SK-N-SH treated with all-trans-retinoic acid at 6 μM for 48 hours (cell line): Measurements from ENCODE around the gene PCDH8.

Experiments used
- ESRRG ChIP-seq: fragments of 250-450 bp; sonication (Bioruptor Pico); IDR thresholded peaks from 2 replicates; pipeline ENCODE4 v1.6.1; 2021; ENCODE audit warnings: mild to moderate bottlenecking
- GLIS3 ChIP-seq: fragments of 250-450 bp; sonication (Bioruptor Pico); IDR thresholded peaks from 2 replicates; pipeline ENCODE4 v1.5.0; 2020; ENCODE audit warnings: mild to moderate bottlenecking, moderate library complexity
- OSR1 ChIP-seq: fragments of 250-450 bp; sonication (Bioruptor Pico); IDR thresholded peaks from 2 replicates; pipeline ENCODE4 v1.8.0; 2022; ENCODE audit warnings: moderate library complexity, mild to moderate bottlenecking, inconsistent platforms
- RARB ChIP-seq: fragments of 250-450 bp; sonication (Bioruptor Pico); IDR thresholded peaks from 2 replicates; pipeline ENCODE4 v1.8.0; 2021; ENCODE audit warnings: mild to moderate bottlenecking, moderate library complexity
- SNAI2 ChIP-seq: fragments of 250-450 bp; sonication (Bioruptor Pico); IDR thresholded peaks from 2 replicates; pipeline ENCODE4 v1.5.0; 2020; ENCODE audit warnings: mild to moderate bottlenecking, moderate library complexity
- ZC3H10 ChIP-seq: fragments of 250-450 bp; sonication (Bioruptor Pico); IDR thresholded peaks from 2 replicates; pipeline ENCODE4 v1.5.1; 2021; ENCODE audit warnings: mild to moderate bottlenecking, moderate library complexity
- ZFP30 ChIP-seq: fragments of 450-650 bp; formaldehyde crosslinking; IDR thresholded peaks from 2 replicates; pipeline ENCODE4 v1.5.0; 2022; ENCODE audit warnings: mild to moderate bottlenecking, moderate library complexity
- ZNF70 ChIP-seq: fragments of 450-650 bp; formaldehyde crosslinking; IDR thresholded peaks from 2 replicates; pipeline ENCODE4 v1.5.0; 2020; ENCODE audit warnings: mild to moderate bottlenecking, moderate library complexity
- TF ChIP-seq, protein P1 (sequence below): fragments of 250-450 bp; sonication (Bioruptor Pico); IDR thresholded peaks from 2 replicates; pipeline ENCODE4 v1.8.0; 2020; ENCODE audit warnings: mild to moderate bottlenecking, moderate library complexity, borderline replicate concordance
- TF ChIP-seq, protein P2 (sequence below): fragments of 250-450 bp; sonication (Bioruptor Pico); IDR thresholded peaks from 2 replicates; pipeline ENCODE4 v1.5.0; 2020; ENCODE audit warnings: mild to moderate bottlenecking, moderate library complexity
- TF ChIP-seq, protein P3 (sequence below): fragments of 250-450 bp; sonication (Bioruptor Pico); IDR thresholded peaks from 2 replicates; pipeline ENCODE4 v1.5.1; 2021; ENCODE audit warnings: mild to moderate bottlenecking, moderate library complexity
- TF ChIP-seq, protein P4 (sequence below): fragments of 250-450 bp; sonication (Bioruptor Pico); IDR thresholded peaks from 2 replicates; pipeline ENCODE4 v1.5.1; 2020; ENCODE audit warnings: low read depth, mild to moderate bottlenecking, moderate library complexity

DNA sequence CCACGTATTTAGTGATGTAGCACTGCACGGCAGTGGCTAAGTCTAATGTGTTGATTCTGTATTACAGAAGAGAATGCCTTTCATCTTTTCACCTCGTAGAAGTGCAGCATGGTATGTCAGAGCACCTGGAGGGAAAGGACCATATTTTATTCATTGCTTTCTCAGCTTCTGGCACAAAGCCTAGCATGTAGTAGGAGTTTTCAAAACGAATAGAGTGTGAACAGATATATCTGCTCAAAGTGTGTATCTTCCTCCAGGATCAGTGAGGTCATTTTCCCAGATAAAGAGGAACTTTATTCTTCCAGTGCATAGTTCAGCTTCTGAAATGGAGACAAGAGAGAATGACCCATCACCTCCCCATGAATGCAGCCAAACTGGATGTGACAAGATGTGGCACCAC lies 21.2 kb upstream of the PCDH8 start:
- TF ChIP-seq ESRRG (CRISPR knock-in tag) (no peak), ZNF70 (CRISPR knock-in tag) (no peak), RARB (CRISPR knock-in tag) (no peak), ZC3H10 (CRISPR knock-in tag) (no peak), GLIS3 (CRISPR knock-in tag) (no peak), ZFP30 (no peak), OSR1 (no peak), SNAI2 (no peak)
- TF ChIP-seq, protein P1, sequence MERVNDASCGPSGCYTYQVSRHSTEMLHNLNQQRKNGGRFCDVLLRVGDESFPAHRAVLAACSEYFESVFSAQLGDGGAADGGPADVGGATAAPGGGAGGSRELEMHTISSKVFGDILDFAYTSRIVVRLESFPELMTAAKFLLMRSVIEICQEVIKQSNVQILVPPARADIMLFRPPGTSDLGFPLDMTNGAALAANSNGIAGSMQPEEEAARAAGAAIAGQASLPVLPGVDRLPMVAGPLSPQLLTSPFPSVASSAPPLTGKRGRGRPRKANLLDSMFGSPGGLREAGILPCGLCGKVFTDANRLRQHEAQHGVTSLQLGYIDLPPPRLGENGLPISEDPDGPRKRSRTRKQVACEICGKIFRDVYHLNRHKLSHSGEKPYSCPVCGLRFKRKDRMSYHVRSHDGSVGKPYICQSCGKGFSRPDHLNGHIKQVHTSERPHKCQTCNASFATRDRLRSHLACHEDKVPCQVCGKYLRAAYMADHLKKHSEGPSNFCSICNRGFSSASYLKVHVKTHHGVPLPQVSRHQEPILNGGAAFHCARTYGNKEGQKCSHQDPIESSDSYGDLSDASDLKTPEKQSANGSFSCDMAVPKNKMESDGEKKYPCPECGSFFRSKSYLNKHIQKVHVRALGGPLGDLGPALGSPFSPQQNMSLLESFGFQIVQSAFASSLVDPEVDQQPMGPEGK (CRISPR knock-in tag), result no peak
- TF ChIP-seq, protein P2, sequence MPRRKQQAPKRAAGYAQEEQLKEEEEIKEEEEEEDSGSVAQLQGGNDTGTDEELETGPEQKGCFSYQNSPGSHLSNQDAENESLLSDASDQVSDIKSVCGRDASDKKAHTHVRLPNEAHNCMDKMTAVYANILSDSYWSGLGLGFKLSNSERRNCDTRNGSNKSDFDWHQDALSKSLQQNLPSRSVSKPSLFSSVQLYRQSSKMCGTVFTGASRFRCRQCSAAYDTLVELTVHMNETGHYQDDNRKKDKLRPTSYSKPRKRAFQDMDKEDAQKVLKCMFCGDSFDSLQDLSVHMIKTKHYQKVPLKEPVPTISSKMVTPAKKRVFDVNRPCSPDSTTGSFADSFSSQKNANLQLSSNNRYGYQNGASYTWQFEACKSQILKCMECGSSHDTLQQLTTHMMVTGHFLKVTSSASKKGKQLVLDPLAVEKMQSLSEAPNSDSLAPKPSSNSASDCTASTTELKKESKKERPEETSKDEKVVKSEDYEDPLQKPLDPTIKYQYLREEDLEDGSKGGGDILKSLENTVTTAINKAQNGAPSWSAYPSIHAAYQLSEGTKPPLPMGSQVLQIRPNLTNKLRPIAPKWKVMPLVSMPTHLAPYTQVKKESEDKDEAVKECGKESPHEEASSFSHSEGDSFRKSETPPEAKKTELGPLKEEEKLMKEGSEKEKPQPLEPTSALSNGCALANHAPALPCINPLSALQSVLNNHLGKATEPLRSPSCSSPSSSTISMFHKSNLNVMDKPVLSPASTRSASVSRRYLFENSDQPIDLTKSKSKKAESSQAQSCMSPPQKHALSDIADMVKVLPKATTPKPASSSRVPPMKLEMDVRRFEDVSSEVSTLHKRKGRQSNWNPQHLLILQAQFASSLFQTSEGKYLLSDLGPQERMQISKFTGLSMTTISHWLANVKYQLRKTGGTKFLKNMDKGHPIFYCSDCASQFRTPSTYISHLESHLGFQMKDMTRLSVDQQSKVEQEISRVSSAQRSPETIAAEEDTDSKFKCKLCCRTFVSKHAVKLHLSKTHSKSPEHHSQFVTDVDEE, result no peak
- TF ChIP-seq, protein P3, sequence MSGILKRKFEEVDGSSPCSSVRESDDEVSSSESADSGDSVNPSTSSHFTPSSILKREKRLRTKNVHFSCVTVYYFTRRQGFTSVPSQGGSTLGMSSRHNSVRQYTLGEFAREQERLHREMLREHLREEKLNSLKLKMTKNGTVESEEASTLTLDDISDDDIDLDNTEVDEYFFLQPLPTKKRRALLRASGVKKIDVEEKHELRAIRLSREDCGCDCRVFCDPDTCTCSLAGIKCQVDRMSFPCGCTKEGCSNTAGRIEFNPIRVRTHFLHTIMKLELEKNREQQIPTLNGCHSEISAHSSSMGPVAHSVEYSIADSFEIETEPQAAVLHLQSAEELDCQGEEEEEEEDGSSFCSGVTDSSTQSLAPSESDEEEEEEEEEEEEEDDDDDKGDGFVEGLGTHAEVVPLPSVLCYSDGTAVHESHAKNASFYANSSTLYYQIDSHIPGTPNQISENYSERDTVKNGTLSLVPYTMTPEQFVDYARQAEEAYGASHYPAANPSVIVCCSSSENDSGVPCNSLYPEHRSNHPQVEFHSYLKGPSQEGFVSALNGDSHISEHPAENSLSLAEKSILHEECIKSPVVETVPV (CRISPR knock-in tag), result no peak
- TF ChIP-seq, protein P4, sequence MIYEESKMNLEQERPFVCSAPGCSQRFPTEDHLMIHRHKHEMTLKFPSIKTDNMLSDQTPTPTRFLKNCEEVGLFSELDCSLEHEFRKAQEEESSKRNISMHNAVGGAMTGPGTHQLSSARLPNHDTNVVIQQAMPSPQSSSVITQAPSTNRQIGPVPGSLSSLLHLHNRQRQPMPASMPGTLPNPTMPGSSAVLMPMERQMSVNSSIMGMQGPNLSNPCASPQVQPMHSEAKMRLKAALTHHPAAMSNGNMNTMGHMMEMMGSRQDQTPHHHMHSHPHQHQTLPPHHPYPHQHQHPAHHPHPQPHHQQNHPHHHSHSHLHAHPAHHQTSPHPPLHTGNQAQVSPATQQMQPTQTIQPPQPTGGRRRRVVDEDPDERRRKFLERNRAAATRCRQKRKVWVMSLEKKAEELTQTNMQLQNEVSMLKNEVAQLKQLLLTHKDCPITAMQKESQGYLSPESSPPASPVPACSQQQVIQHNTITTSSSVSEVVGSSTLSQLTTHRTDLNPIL (CRISPR knock-in tag), result no peak
